ENCODE measurements around the gene ANKRD13B.

DNA sequence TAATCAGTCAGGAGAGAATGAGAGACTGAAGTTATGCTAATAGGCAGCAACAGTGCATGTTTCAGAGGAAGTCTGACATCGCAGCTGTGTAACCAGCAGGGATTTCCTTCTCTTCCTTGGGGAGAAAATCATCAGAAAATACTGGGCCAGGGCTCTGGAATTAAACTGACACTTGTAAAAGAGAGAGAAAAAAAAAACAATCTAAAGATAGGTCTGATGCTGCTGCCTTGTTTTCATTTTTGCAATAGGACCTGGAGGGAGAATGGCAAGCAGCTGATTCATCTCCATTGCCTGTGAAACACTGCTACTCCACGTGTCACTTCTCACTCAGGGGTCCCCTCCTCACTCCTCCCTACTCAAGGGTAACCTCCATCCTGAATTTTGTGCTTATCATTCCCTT lies 47.5 kb downstream of the ANKRD13B start:
- TF ChIP-seq, protein P1, sequence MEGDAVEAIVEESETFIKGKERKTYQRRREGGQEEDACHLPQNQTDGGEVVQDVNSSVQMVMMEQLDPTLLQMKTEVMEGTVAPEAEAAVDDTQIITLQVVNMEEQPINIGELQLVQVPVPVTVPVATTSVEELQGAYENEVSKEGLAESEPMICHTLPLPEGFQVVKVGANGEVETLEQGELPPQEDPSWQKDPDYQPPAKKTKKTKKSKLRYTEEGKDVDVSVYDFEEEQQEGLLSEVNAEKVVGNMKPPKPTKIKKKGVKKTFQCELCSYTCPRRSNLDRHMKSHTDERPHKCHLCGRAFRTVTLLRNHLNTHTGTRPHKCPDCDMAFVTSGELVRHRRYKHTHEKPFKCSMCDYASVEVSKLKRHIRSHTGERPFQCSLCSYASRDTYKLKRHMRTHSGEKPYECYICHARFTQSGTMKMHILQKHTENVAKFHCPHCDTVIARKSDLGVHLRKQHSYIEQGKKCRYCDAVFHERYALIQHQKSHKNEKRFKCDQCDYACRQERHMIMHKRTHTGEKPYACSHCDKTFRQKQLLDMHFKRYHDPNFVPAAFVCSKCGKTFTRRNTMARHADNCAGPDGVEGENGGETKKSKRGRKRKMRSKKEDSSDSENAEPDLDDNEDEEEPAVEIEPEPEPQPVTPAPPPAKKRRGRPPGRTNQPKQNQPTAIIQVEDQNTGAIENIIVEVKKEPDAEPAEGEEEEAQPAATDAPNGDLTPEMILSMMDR (optimal IDR thresholded peaks at IDR 0.05 in 1 of 3, IDR thresholded peaks at IDR 0.05 in 1 of 3, conservative IDR thresholded peaks at IDR 0.05 in 1 of 3; ENCODE audit: extremely low read depth in 1 of 3, insufficient read depth in 2 of 3, low read length in 3 of 3): no peak
- TF ChIP-seq EZH2 (IDR thresholded peaks at IDR 0.05; ENCODE audit: low read length): no peak
